Thyroid gland (tissue), 4 donors: ENCODE results near the gene RNF41.
"Not testable (repeated sequence)": the region's sequence is repeated elsewhere in the genome, so short reads cannot be mapped to it uniquely, and the experiment has no call there.

Source experiments
- POLR2A ChIP-seq, 2 donors: fragments of 450-650 bp; IDR thresholded peaks; one replicate each; pipeline ENCODE4 v1.6.1; 2017; ENCODE audit warnings: antibody characterized with exemption in 2 of 2, mild to moderate bottlenecking in 2 of 2, moderate library complexity in 1 of 2
- TF ChIP-seq, protein P1 (sequence below), 6 experiments: fragments of 200-600 bp in 3 of 6; fragments of 450-650 bp in 3 of 6; sonication (generic) in 3 of 6; IDR thresholded peaks; one replicate each; pipeline ENCODE4 v1.5.1; 2016 to 2019; ENCODE audit warnings: antibody characterized with exemption in 6 of 6, mild to moderate bottlenecking in 2 of 6, inconsistent platforms in 1 of 6, moderate library complexity in 1 of 6

- TF ChIP-seq, protein P1, sequence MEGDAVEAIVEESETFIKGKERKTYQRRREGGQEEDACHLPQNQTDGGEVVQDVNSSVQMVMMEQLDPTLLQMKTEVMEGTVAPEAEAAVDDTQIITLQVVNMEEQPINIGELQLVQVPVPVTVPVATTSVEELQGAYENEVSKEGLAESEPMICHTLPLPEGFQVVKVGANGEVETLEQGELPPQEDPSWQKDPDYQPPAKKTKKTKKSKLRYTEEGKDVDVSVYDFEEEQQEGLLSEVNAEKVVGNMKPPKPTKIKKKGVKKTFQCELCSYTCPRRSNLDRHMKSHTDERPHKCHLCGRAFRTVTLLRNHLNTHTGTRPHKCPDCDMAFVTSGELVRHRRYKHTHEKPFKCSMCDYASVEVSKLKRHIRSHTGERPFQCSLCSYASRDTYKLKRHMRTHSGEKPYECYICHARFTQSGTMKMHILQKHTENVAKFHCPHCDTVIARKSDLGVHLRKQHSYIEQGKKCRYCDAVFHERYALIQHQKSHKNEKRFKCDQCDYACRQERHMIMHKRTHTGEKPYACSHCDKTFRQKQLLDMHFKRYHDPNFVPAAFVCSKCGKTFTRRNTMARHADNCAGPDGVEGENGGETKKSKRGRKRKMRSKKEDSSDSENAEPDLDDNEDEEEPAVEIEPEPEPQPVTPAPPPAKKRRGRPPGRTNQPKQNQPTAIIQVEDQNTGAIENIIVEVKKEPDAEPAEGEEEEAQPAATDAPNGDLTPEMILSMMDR (IDR thresholded peaks at IDR 0.05) = not testable (repeated sequence)
- TF ChIP-seq POLR2A (IDR thresholded peaks at IDR 0.05) = not testable (repeated sequence)
These were observed 65.1 kb downstream of the RNF41 start for GRCh38 chr12:56156464-56157200.
